MM.1S (cell line): Measurements from ENCODE around the gene ITIH6.

Experiments used
- DNase-seq: peaks from one replicate; pipeline ENCODE4 v3.0.0-alpha.2; 2015
- H2AFZ ChIP-seq: fragments of 300-600 bp; sonication (generic); 2 replicates; pipeline ENCODE4 v1.6.0; 2016; ENCODE audit warnings: antibody characterized with exemption, low read length
- H3F3A ChIP-seq: fragments of 300-600 bp; sonication (generic); 2 replicates; pipeline ENCODE4 v1.6.1; 2016; ENCODE audit warnings: mild to moderate bottlenecking, antibody characterized with exemption, low read length, moderate library complexity, mixed read lengths; ENCODE audit not compliant: insufficient read depth
- H3K27ac ChIP-seq: fragments of 300-600 bp; sonication (generic); 2 replicates; pipeline ENCODE4 v1.5.1; 2016; ENCODE audit warnings: mild to moderate bottlenecking, low read length
- H3K27me3 ChIP-seq: fragments of 300-600 bp; sonication (generic); replicated peaks from 2 replicates; pipeline ENCODE4 v1.6.0; 2016; ENCODE audit warnings: low read length; ENCODE audit not compliant: insufficient read depth
- H3K36me3 ChIP-seq: fragments of 300-600 bp; sonication (generic); replicated peaks from 2 replicates; pipeline ENCODE4 v1.6.1; 2016; ENCODE audit warnings: mild to moderate bottlenecking, low read length, mixed read lengths; ENCODE audit not compliant: insufficient read depth
- H3K4me1 ChIP-seq: fragments of 300-600 bp; sonication (generic); 2 replicates; pipeline ENCODE4 v1.6.1; 2016; ENCODE audit warnings: low read length, mixed read lengths
- H3K4me2 ChIP-seq: fragments of 300-600 bp; sonication (generic); 2 replicates; pipeline ENCODE4 v1.6.0; 2016; ENCODE audit warnings: low read depth, low read length
- H3K4me3 ChIP-seq: fragments of 300-600 bp; sonication (generic); 2 replicates; pipeline ENCODE4 v1.5.1; 2016; ENCODE audit warnings: low read length, mixed read lengths
- H3K79me2 ChIP-seq: fragments of 300-600 bp; sonication (generic); 2 replicates; pipeline ENCODE4 v1.6.1; 2016; ENCODE audit warnings: mixed run types, low read length, mixed read lengths
- H3K9ac ChIP-seq: fragments of 300-600 bp; sonication (generic); 2 replicates; pipeline ENCODE4 v1.6.1; 2016; ENCODE audit warnings: low read length, mixed read lengths
- H3K9me2 ChIP-seq: fragments of 300-600 bp; sonication (generic); replicated peaks from 2 replicates; pipeline ENCODE4 v1.6.1; 2016; ENCODE audit warnings: mild to moderate bottlenecking, low read length, mixed read lengths; ENCODE audit not compliant: insufficient read depth
- H3K9me3 ChIP-seq: fragments of 300-600 bp; sonication (generic); replicated peaks from 2 replicates; pipeline ENCODE4 v1.6.1; 2016; ENCODE audit warnings: mild to moderate bottlenecking, low read length, mixed read lengths; ENCODE audit not compliant: insufficient read depth
- H4K20me1 ChIP-seq: fragments of 300-600 bp; sonication (generic); 2 replicates; pipeline ENCODE4 v1.6.1; 2016; ENCODE audit warnings: mild to moderate bottlenecking, low read length, moderate library complexity, mixed read lengths; ENCODE audit not compliant: insufficient read depth
- EZH2 ChIP-seq: fragments of 300-600 bp; sonication (generic); optimal IDR thresholded peaks from 2 replicates; pipeline ENCODE3; 2017; ENCODE audit warnings: low read depth, mild to moderate bottlenecking, antibody characterized with exemption, low read length, mixed read lengths
- EZH2phosphoT487 ChIP-seq: fragments of 300-600 bp; sonication (generic); IDR thresholded peaks from 2 replicates; pipeline ENCODE4 v1.6.1; 2018; ENCODE audit warnings: antibody characterized with exemption, low read length
- TF ChIP-seq, protein P1 (sequence below): fragments of 300-600 bp; sonication (generic); IDR thresholded peaks from 2 replicates; pipeline ENCODE4 v1.5.1; 2016; ENCODE audit warnings: antibody characterized with exemption, low read length, mixed read lengths

The ITIH6 gene

DNA sequence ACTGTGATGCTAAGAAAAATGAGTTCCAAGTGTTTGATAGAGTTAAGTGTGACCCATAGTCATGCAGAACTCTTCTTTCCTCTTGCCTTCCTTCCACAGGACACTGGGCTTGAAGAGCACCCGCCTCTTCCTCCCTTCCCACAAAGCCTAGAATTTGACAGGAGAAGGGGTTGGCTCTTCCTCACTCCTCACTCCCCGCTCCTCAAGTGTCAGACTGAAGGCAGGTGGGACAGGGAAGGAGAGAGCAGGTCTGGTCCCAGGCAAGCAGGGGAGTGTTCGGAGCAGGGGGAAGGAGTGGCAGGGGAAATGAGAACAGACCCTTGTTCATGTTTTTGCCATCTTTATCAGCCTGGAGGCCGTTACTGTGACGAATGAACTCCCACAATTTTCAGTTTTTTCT, 20.2 kb upstream of the ITIH6 start:
- Histone ChIP-seq H3K9me3 (no peaks in the 10 kb centered on the region), H3K9me2 (no peaks in the 10 kb centered on the region), H3K79me2 (no peaks in the 10 kb centered on the region), H4K20me1 (no peaks in the 10 kb centered on the region), H3K27ac (no peak overlapping the region), H2AFZ (no peak overlapping the region), H3K4me1 (no peaks in the 10 kb centered on the region), H3K9ac (no peak overlapping the region), H3K4me2 (no peak overlapping the region), H3K27me3 (no peaks in the 10 kb centered on the region), H3K36me3 (no peaks in the 10 kb centered on the region; the same call in 1 of the 2 replicates), H3F3A (no peaks in the 10 kb centered on the region), H3K4me3 (no peak overlapping the region)
- TF ChIP-seq EZH2phosphoT487, result no peak
- TF ChIP-seq EZH2, result no peak
- TF ChIP-seq, protein P1, sequence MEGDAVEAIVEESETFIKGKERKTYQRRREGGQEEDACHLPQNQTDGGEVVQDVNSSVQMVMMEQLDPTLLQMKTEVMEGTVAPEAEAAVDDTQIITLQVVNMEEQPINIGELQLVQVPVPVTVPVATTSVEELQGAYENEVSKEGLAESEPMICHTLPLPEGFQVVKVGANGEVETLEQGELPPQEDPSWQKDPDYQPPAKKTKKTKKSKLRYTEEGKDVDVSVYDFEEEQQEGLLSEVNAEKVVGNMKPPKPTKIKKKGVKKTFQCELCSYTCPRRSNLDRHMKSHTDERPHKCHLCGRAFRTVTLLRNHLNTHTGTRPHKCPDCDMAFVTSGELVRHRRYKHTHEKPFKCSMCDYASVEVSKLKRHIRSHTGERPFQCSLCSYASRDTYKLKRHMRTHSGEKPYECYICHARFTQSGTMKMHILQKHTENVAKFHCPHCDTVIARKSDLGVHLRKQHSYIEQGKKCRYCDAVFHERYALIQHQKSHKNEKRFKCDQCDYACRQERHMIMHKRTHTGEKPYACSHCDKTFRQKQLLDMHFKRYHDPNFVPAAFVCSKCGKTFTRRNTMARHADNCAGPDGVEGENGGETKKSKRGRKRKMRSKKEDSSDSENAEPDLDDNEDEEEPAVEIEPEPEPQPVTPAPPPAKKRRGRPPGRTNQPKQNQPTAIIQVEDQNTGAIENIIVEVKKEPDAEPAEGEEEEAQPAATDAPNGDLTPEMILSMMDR, result no peak
- DNase-seq, result no peak

DNA sequence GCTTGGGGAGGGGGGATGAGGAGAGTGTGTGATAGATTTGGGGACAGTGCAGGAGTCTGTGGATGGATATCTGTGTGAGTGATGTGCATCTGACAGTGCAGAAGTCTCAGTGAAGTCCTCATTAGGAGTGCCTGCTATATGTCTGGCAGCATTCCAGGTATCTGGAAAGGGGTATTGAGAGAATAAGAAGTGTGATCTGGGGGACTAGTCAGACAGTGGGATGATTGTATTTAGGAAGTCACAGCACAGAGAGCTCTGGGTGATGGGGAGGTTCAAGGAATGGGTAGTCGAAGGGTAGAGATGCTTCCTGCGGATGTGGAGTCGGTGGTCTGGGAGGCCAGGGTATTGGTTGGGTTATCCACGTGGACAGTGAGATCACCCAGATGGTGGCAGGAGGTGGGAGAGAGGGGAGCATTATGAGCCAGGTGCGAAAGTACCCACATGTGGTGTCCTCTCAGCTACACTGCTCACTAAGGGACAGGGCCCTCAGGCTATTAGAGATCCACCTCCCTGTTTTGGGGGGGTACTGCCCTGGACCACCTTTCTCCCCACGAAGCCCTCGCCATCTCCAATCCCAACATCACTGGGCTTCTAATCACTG, 19.3 kb upstream of the ITIH6 start:
- Histone ChIP-seq H3K79me2 (no peaks in the 10 kb centered on the region), H3K36me3 (no peaks in the 10 kb centered on the region; the same call in 1 of the 2 replicates), H3K9me2 (no peaks in the 10 kb centered on the region), H3K4me2 (no peak overlapping the region), H3K9me3 (no peaks in the 10 kb centered on the region), H3K27ac (no peak overlapping the region), H2AFZ (no peak overlapping the region), H3F3A (no peaks in the 10 kb centered on the region), H3K9ac (no peak overlapping the region), H3K27me3 (no peaks in the 10 kb centered on the region), H3K4me3 (no peak overlapping the region), H3K4me1 (no peaks in the 10 kb centered on the region), H4K20me1 (no peaks in the 10 kb centered on the region)
- no peak for DNase-seq
- no peak for TF ChIP-seq EZH2phosphoT487
- no peak for TF ChIP-seq EZH2
- TF ChIP-seq, protein P1, result no peak

DNA sequence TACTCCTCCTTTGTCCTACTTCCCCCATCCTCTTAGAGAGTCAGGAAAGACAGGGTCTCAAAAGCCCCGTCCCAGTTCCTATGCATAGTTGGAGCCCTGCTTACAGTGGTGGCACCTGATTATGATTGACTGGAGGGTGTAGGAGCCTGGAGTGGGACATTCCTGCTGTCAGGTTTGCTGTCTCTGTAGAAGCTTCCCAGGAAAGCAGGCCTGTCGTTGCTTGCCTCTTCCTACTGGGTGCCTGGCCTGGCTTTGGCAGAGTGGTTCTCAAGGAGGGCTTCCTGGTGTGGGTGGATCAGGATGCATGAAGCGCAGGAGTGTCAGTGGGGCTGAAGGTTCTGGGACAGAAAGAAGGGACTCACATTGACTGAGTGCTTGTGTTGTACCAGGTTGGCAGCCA, 14.3 kb upstream of the ITIH6 start:
- H3K4me1 ChIP-seq, result no peaks in the 10 kb centered on the region
- no peaks in the 10 kb centered on the region for H3K9me3 ChIP-seq
- H4K20me1 ChIP-seq, result no peaks in the 10 kb centered on the region
- no peaks in the 10 kb centered on the region for H3K27me3 ChIP-seq
- no peaks in the 10 kb centered on the region for H3F3A ChIP-seq
- H3K36me3 ChIP-seq, result no peaks in the 10 kb centered on the region; the same call in 1 of the 2 replicates
- H3K9ac ChIP-seq, result no peak overlapping the region
- no peak overlapping the region for H3K4me2 ChIP-seq
- no peak for TF ChIP-seq EZH2phosphoT487
- TF ChIP-seq, protein P1, result no peak
- no peak for TF ChIP-seq EZH2
- no peaks in the 10 kb centered on the region for H3K9me2 ChIP-seq
- no peak overlapping the region for H3K4me3 ChIP-seq
- H3K27ac ChIP-seq, result no peak overlapping the region
- no peak for DNase-seq
- no peak overlapping the region for H2AFZ ChIP-seq
- peaks cover 12% of the 10 kb centered on the region for H3K79me2 ChIP-seq
